SJSA1 (cell line): Measurements from ENCODE around the gene RGL2. TPM values are rescaled to one million over a fixed set of nuclear protein-coding genes. Genes with fewer than 3 reads are reported as not detected.
"Not testable (repeated sequence)": the region's sequence is repeated elsewhere in the genome, so short reads cannot be mapped to it uniquely, and the experiment has no call there.

Experiments used
- DNase-seq, 2 experiments: peaks; one replicate each; pipeline ENCODE4 v3.0.0-alpha.2; 2015 to 2020; ENCODE audit warnings: low spot score in 2 of 2, low read depth in 1 of 2
- H3K27ac ChIP-seq: fragments of 250-450 bp; sonication (Bioruptor Pico); 2 replicates; pipeline ENCODE4 v1.5.1; 2020; ENCODE audit warnings: mild to moderate bottlenecking, moderate library complexity
- H3K27me3 ChIP-seq: fragments of 250-450 bp; sonication (Bioruptor Pico); replicated peaks from 2 replicates; pipeline ENCODE4 v1.5.1; 2020; ENCODE audit warnings: mild to moderate bottlenecking, moderate library complexity
- H3K36me3 ChIP-seq: fragments of 250-450 bp; sonication (Bioruptor Pico); 2 replicates; pipeline ENCODE4 v1.5.1; 2020; ENCODE audit warnings: mild to moderate bottlenecking
- H3K4me1 ChIP-seq: fragments of 250-450 bp; sonication (Bioruptor Pico); replicated peaks from 2 replicates; pipeline ENCODE4 v1.6.1; 2021; ENCODE audit warnings: mild to moderate bottlenecking
- H3K4me3 ChIP-seq: fragments of 250-450 bp; sonication (Bioruptor Pico); 2 replicates; pipeline ENCODE4 v1.5.1; 2020; ENCODE audit warnings: mild to moderate bottlenecking
- H3K9me3 ChIP-seq: fragments of 250-450 bp; sonication (Bioruptor Pico); replicated peaks from 2 replicates; pipeline ENCODE4 v1.5.1; 2020; ENCODE audit warnings: mild to moderate bottlenecking
- total RNA-seq: library from RNA; depleted of rRNA; stranded (reverse); fragments of >200 nt; shearing (Covaris generic); gene quantifications from 2 replicates; pipeline ENCODE4 v1.2.3, GENCODE V29; 2014

Gene RGL2
- total RNA-seq, 1 experiment from 2014 or later = 24.5 TPM

DNA sequence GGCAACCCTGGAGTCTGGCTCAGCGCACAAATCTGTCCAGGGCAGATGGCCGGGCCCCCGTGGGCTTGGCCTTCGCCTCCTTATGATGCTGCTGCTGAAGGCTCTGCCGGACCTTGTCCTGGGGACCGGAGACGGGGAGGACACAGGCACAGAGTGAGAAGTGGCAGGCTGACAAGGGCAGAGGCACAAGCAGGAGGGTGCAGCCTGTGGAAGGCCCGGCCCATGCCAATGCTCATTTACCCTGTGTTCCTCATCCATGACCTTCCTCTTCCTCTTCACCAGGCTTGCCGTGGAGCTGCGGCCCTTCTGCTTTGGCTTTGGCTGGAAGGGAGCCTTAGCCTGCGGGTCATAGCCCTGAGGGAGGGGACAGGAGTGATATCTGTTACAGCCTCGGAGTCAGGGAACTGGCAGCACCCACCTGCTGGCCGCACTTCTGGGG is 19.5 kb downstream of the RGL2 start:
- peaks cover 97% of the 10 kb centered on the region for H3K36me3 ChIP-seq
- peaks cover 2% of the 10 kb centered on the region for H3K4me1 ChIP-seq
- no peak for DNase-seq
- H3K9me3 ChIP-seq = no peaks in the 10 kb centered on the region
- no peaks in the 10 kb centered on the region for H3K27me3 ChIP-seq
- no peak overlapping the region for H3K27ac ChIP-seq
- no peak overlapping the region for H3K4me3 ChIP-seq

DNA sequence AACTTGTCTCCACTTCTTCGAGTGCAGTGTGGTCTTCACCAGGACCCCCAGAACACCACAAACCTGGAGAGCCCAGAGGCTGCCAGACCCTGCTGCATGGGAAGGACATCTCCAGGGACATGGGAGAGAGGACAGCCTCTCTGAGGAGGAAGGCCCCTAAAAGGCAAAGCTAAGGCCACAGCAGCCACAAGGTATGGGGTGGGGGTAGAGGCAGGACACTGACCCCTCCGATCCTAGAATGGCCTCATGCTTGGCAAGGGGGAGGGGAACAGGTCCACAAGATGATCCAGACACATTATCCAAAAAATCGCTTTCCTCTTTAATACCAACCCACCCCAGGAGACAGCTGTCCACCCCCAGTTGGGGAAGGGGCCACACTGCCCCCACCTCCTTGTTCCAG is 19.9 kb downstream of the RGL2 start:
- peaks cover 99% of the 10 kb centered on the region for H3K36me3 ChIP-seq
- peaks cover 7% of the 10 kb centered on the region for H3K4me1 ChIP-seq
- no peaks in the 10 kb centered on the region for H3K27me3 ChIP-seq
- H3K9me3 ChIP-seq = no peaks in the 10 kb centered on the region
- H3K4me3 ChIP-seq = no peak overlapping the region
- H3K27ac ChIP-seq = no peak overlapping the region
- DNase-seq = no peak

DNA sequence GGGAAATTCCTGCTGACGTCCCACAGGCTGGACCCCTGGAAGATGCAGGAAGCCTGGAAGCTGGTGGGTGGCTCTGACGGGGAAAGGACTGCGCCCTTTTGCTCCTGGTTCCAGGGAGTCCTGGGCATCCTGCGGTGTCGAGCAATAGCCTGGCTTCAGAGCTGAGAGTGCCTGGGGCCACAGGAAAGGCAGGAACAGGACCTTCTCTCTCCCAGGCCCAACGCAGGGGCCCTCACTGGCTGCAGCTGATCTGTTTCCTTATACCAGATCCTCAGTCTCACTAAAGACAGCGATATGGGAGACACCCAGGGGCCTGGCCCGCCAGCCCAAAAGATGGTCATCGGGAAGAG is 20.4 kb downstream of the RGL2 start:
- H3K27me3 ChIP-seq = no peaks in the 10 kb centered on the region
- H3K27ac ChIP-seq = no peak overlapping the region
- H3K4me3 ChIP-seq = no peak overlapping the region
- DNase-seq = no peak
- H3K4me1 ChIP-seq = peaks cover 11% of the 10 kb centered on the region
- no peaks in the 10 kb centered on the region for H3K9me3 ChIP-seq
- peaks cover 99% of the 10 kb centered on the region for H3K36me3 ChIP-seq

DNA sequence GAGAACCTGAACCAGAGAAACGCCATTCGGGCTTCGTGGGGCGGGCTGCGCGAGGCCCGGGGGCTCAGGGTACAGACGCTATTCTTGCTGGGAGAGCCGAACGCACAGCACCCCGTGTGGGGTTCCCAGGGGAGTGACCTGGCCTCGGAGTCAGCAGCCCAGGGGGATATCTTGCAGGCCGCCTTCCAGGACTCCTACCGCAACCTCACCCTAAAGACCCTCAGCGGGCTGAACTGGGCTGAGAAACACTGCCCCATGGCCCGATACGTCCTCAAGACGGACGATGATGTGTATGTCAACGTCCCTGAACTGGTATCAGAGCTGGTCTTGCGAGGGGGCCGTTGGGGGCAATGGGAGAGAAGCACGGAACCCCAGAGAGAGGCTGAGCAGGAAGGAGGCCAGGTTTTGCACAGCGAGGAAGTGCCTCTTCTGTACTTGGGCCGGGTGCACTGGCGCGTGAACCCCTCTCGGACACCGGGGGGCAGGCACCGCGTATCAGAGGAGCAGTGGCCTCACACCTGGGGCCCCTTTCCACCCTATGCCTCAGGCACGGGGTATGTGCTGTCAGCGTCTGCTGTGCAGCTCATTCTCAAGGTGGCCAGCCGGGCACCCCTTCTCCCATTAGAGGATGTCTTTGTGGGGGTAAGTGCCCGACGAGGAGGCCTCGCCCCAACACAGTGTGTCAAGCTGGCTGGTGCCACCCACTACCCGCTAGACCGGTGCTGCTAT is 20.9 kb downstream of the RGL2 start:
- H3K27ac ChIP-seq = no peak overlapping the region
- peaks cover 99% of the 10 kb centered on the region for H3K36me3 ChIP-seq
- H3K4me1 ChIP-seq = peaks cover 17% of the 10 kb centered on the region
- no peaks in the 10 kb centered on the region for H3K9me3 ChIP-seq
- H3K27me3 ChIP-seq = no peaks in the 10 kb centered on the region
- no peak for DNase-seq
- no peak overlapping the region for H3K4me3 ChIP-seq

DNA sequence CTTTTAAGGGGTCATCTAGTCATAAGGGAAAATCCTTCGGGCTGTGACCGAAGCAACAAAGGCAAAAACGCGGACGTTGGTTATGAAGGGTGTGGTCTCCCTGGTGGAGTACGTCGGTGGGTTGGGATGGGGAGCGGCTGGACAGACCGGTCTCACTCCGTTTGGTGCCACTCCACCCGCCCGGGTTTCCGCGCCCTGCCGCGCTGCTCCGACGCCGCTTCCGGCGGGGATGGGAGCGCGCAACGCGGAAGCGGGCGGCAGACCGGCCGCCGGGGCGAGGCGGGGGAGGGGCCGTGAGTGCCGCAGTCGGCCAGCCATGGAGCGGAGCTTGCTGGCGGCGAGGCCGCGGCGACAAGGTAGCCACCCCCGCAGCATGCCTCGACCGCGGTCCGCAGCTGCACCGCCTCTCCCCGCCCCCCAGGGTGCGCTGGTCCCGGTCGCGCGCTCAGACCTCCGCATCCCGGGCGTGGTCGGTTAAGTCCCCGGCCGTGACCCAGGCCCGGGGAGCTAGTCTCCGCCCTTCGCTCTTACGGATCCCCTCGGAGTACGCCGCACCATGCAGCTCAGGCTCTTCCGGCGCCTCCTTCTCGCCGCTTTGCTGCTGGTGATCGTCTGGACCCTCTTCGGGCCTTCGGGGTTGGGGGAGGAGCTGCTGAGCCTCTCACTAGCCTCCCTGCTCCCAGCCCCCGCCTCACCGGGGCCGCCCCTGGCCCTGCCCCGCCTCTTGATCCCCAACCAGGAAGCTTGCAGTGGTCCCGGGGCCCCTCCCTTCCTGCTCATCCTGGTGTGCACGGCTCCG is 21.7 kb downstream of the RGL2 start, which contains the start of gene B3GALT4:
TSS of gene B3GALT4 (plus strand) at position 260 of the 799 bp plus-strand sequence. CDS start at position 557, 297 bp downstream.
- Histone ChIP-seq H3K36me3 (peaks cover 99% of the 10 kb centered on the region), H3K27me3 (no peaks in the 10 kb centered on the region), H3K9me3 (no peaks in the 10 kb centered on the region), H3K4me1 (peaks cover 20% of the 10 kb centered on the region), H3K4me3 (no peak within 1 kb of the TSS), H3K27ac (no peak within 1 kb of the TSS)
- no peak for DNase-seq

DNA sequence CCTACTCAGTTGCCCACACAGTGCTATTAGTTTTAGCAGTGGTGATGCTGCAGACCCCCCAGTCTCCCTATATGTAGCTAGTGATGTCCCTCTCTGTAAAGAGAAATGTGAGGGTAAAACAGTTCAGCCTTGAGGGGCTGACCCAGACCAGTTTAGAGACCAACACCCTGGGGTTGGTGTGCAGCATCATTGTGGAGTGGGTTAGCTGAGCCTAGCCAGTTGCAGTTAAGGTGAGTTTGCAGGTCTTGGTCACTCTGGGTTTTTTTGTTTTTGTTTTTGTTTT is 22.2 kb downstream of the RGL2 start:
- no peak for DNase-seq
- peaks cover 94% of the 10 kb centered on the region for H3K36me3 ChIP-seq
- H3K27me3 ChIP-seq = no peaks in the 10 kb centered on the region
- H3K9me3 ChIP-seq = no peaks in the 10 kb centered on the region
- no peak overlapping the region for H3K4me3 ChIP-seq
- H3K4me1 ChIP-seq = peaks cover 20% of the 10 kb centered on the region
- no peak overlapping the region for H3K27ac ChIP-seq

DNA sequence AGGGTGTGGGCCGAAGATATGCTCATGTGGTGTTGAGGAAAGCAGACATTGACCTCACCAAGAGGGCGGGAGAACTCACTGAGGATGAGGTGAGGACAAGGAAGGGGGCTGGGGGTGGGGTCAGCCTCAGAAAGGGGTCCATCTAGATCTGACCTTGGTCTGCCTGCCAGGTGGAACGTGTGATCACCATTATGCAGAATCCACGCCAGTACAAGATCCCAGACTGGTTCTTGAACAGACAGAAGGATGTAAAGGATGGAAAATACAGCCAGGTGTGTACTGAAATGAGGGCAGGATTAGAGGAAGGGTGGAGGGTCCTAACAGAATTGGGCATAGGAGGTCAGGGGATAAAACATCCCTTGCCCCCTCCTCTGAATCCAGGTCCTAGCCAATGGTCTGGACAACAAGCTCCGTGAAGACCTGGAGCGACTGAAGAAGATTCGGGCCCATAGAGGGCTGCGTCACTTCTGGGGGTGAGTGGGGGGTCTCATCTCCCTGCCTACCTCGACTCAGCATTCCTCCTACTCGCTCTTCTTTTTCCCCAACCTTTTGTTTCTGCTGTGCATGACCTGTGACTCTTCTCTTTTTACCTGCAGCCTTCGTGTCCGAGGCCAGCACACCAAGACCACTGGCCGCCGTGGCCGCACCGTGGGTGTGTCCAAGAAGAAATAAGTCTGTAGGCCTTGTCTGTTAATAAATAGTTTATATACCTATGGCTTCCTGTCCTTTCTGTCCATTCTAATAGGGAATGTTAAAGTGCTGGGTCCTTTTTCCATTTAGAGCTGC is 22.8 kb downstream of the RGL2 start:
- not testable (repeated sequence) for H3K27me3 ChIP-seq, DNase-seq, H3K4me3 ChIP-seq, H3K9me3 ChIP-seq, H3K27ac ChIP-seq
- peaks cover 92% of the 10 kb centered on the region for H3K36me3 ChIP-seq
- H3K4me1 ChIP-seq = peaks cover 21% of the 10 kb centered on the region

DNA sequence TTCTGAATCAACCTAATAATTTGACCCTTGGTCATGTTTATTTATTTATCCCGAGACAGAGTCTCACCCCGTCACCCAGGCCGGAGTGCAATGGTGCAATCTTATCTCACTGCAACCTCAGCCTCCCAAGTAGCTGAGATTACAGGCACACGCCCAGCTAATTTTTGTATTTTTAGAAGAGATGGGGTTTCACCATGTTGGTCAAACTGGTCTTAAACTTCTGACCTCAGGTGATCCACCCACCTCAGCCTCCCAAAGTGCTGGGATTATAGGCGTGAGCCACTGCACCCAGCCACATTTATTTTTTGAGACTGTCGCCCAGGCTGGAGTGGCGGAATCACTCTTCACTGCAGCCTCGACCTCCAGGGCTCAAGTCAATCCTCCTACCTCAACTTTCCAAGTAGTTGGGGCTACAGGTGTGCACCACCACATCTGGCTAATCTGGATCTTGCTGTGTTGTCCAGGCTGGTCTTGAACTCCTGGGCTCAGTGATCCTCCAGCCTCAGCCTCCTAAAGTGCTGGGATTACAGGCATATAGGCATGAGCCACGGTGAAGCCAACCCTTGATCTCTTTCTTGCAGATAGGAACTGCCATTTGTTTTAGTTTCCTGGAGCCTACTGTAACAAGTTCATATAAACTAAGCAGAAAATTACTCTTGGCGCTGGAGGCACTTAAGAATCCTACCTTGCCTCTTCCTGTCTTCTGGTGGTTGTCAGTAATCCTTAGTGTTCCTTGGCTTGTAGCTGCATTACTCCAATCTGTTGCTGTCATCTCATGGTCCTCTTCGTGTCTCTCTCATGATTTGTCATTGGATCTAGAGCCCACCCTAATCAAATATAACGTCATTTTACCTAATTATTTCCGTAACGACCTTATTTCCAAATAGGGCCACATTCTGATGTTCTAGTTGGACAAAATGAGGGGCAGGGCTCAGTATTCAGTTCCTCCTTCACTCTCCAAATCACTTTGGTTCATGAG is 24.5 kb downstream of the RGL2 start:
- no peak for DNase-seq
- Histone ChIP-seq H3K4me1 (peaks cover 23% of the 10 kb centered on the region), H3K9me3 (no peaks in the 10 kb centered on the region), H3K27me3 (no peaks in the 10 kb centered on the region), H3K4me3 (no peak overlapping the region), H3K36me3 (peaks cover 78% of the 10 kb centered on the region), H3K27ac (no peak overlapping the region)

DNA sequence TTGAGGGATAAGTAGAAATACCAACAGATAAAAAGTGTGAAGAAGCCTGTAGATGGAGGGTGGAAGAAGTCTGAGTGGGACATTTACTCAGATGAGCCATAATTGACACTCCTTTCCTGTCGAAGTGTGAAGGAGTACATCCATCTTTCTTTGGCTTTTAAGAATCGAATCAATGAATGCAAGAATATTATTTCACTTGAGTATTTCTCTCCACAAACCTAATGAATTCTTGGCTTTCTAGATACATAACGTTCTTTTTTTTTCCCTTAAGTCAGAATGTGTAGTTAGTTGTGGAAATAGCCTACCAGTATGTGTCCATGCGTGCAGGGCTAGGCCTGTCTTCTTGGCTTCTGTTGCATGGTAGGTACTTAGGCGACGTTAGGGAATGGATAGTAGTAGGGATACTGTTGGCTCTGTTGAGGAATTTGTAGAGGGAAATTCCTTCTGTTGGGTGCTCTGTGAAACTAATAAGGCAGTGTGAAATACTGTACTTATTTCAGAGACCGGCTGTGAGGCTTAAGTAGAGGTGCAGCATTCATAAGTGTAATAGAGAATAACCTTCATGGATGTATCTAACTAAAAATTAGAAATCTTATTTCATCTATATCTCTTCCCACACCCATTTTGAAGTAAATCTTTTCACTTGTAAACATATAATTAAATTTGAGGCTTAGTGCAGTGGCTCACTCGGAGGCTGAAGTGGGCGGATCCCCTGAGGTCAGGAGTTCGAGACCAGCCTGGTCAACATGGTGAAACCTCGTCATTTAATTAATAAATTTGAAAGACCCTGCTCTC is 25.4 kb downstream of the RGL2 start:
- DNase-seq = no peak
- Histone ChIP-seq H3K27me3 (no peaks in the 10 kb centered on the region), H3K9me3 (no peaks in the 10 kb centered on the region), H3K36me3 (peaks cover 78% of the 10 kb centered on the region), H3K4me3 (peak overlapping the region; percentile 58), H3K4me1 (peaks cover 23% of the 10 kb centered on the region), H3K27ac (0 out of 2 replicates have a peak overlapping the region, but pooled peaks have one; percentile 43)

DNA sequence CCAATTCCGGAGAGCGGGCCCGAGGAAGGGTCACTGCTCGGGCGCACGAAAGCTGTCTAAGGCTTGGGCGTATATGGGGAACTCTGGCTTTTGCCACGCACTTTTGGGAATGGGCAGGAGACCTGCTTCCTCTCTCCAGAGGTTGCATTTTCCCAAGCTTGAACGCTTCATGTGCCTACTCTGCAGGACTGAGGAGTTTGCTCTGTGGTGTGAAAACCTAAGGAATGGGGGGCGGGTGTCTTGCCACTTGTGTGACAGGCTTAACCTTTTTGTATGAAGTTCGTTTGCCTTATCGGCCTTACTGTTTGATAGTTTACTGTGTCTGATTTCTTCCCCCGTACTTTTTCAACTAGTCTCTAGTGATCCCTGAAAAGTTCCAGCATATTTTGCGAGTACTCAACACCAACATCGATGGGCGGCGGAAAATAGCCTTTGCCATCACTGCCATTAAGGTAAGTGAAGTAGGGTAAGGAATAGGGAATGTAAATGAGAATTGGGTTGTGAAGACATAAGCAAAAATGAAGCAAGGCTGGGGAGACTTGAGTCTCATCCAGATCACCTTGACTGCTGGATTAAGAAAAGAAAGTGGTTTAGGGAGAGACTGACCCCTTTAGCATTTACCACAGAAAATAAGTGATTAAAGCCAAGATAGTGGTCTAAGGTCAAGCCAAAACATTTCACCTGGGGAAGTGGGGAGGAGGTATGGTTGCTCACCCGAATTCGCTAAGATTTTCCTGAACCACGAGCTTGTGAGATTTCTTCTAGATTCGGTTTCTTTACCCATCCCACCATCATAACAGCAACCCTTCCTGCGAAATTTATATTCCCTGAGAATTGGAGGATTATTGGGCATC is 26.2 kb downstream of the RGL2 start:
- Histone ChIP-seq H3K4me1 (peaks cover 23% of the 10 kb centered on the region), H3K27me3 (no peaks in the 10 kb centered on the region), H3K4me3 (peak overlapping the region; percentile 58), H3K9me3 (no peaks in the 10 kb centered on the region), H3K27ac (peak overlapping the region; percentile 43), H3K36me3 (peaks cover 78% of the 10 kb centered on the region)
- no peak for DNase-seq

DNA sequence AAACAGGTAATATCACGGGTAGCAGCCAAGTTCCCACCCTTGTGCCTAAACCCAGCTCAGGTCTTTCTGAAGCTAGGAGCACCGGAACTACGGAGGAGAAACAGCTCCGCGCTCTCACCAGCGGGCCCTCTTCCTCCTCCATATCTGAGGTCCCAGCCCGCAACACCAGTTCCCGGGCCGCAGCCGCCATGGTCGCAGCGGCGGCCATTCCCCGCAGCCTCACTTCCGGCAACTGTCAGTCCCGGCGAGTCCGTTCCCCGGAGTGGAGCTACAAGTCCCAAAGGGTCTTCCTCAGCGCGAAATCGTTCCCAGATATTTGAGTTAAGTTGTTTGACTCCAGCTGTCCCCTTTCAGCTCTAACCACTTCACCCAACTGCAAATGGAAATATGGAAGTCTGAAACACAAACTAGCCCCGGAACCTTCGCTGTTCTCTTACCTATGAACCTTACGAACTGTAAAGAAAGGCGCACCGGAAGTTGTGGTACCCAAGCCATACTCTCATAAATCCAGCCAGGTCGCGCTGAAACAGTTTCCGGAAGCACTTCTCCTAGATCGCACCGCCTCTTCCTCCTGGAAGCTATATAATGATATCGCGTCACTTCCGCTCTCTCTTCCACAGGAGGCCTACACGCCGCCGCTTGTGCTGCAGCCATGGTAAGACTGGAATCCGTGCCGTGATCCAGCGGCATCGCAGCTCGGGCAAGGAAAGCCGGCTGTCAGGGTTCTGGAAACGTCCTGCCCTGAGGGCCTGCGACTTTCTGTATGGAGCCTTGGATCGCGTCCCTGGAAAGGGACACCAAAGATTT is 27.1 kb downstream of the RGL2 start, which contains the start of the genes RPS18 and VPS52:
TSS of gene RPS18 (plus strand) at position 608 of the 807 bp plus-strand sequence. CDS start at position 653, 45 bp downstream.
TSS of gene VPS52 (minus strand) at position 409 of the 807 bp plus-strand sequence. CDS start at position 208, 201 bp downstream.
- peaks cover 23% of the 10 kb centered on the region for H3K4me1 ChIP-seq
- H3K27me3 ChIP-seq = no peaks in the 10 kb centered on the region
- H3K36me3 ChIP-seq = peaks cover 78% of the 10 kb centered on the region
- H3K27ac ChIP-seq = peak within 1 kb of the TSS; percentile 83
- H3K4me3 ChIP-seq = peak within 1 kb of the TSS; percentile 58
- peak; percentile 96 for DNase-seq
- no peaks in the 10 kb centered on the region for H3K9me3 ChIP-seq
